Right forelimb (tissue), 1 donor: ENCODE results near the gene PPP2R2B.

ENCODE experiments used
- DNase-seq: peaks from one replicate; pipeline ENCODE4 v3.0.0-alpha.2; 2018

The PPP2R2B gene

GRCh38 chr5:146778795-146779194, 99.8 kb downstream of the PPP2R2B start:
- no peak for DNase-seq

DNA sequence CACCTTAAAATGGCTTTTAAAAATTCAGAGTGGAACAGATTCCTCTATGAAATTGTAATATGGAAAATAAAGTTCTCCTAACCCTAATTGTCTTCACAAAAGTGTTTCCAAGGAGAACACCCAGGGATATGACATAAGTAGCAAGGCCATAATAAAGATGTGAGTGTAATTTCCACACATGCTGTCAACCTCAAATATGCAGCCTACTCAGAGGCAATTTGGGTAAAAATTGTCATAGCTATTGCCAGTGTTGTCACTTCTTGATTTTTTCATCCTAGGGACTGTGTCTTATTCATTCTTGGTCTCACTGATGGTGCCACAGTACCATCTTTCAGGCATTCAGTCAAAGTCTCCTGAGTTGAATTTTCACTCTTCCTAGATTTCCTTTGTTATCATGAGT, 100.3 kb downstream of the PPP2R2B start:
- DNase-seq, result no peak

GRCh38 chr5:146772881-146773466, 105.6 kb downstream of the PPP2R2B start:
- no peak for DNase-seq

DNA sequence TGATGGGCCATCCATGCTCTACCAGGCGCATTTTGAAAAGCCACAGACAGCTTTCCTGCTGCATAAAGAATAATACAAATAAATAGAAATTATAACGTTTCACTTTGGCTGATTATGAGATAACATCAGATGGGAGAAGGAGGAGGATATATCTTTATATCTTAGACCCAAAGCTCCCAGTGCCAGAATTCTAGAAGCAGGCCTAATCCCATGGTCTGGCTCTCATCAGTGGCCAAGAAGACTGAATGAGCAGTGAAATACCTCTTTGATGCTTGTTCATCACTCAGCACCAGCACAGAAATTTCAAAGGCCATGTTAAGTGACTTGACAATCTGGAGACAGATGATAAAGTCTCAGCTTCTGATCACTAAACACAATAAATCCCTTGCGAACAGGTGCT, 107.6 kb downstream of the PPP2R2B start:
- DNase-seq, result no peak

GRCh38 chr5:146770546-146770945, 108.0 kb downstream of the PPP2R2B start:
- no peak for DNase-seq

DNA sequence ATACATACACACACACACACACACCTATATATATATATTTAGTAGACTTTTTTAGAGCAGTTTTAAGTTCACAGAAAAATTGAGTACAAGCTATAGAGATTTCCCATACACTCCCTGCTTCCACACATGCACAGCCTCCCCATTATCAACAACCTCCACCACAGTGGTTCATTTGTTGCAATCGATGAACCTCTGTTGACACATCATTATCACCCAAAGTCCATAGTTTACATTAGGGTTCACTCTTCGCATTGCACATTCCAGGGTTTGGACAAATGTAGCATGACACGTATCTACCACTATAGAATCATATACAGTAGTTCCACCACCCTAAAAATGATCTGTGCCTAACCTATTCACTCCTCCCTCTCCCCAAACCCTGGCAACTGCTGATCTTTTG, 111.0 kb downstream of the PPP2R2B start:
- DNase-seq, result no peak

GRCh38 chr5:146766013-146766412, 112.5 kb downstream of the PPP2R2B start:
- DNase-seq, result no peak

DNA sequence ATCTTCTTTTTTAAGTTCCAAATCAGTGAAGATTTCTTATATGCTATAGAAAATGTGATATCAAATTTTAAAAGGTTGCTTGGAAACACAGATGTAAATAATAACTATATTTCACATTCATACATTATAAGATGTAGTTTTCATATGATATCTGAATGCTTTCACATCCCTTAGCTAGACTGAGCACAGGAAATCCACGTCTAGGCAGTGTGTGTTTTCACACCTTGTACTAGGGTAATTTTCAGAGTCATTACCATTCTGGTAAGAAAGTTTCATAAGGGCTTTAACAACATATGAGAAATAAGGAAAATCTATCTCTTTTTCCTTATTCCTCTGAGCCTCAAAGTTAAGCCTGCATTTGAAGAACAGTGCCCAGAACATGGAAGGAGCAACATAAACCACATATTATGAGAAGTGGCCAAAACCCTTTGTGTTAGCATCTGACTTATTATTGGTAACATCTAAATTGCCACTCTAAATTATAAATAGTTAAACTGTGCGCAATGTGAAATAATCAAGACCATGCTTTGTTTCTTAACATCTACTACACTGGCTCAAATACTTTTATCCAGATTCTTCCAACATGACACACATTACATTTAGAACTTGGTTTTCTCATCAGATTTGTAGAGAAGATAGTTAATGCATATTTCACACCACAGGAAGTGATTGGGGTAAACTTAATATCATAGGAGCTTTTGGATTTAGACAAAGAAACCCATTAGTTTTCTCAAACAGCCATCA, 113.3 kb downstream of the PPP2R2B start:
- DNase-seq, result no peak

DNA sequence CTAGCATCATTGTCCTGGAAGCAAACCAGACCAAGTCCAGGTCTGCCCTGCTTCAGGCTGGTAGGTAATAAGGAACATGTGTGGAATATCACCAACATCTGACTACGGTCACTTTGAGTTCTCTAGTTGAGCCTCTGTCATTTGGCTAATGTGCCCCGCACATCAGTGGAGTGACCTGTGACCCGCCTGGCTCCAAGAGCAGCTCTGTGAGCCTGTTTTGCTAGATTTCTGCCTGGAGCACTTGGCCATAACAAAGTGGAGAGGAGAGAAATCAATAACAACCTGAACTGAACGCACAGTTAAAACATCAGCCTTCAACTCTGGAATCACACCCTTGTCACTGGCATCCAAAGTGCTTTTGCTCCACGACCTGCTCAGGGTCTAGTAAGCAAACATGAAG, 115.7 kb downstream of the PPP2R2B start:
- DNase-seq, result no peak

DNA sequence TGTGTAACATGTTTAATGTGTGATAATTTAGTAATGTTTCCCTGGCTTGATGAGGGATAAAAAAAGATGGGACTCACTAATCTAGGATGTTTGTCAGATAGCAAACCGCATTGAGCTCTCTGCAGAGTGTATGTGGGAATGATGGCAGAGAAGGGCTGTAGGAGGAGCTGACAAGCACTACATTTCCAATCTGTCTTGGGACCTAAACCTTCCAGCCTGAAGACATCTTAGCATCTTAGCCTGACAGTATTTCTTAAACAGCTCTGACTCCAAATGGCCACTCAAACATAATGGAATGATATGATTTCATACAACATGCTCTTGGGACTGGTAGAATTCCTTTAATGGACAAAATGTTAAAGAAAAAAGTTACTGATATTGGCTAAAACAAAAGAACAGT, 116.7 kb downstream of the PPP2R2B start:
- no peak for DNase-seq

DNA sequence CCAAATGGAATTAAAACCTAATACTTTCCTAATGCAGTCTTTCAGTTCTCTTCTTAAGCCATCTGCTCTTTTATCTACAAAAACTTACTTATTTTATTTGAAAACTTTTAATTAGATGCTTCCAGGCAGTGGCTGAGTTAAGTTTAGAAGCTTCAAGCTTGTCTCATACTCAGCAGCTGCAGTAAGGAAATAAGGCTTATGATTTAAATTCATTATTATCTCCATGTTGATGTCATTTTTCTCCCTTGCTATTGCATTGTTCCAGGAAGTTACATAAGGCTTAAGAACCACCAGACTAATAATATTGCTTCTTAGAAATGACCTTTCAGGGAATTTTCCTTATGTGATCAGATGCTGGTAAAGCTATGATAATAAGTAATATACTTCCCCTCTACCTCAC, 119.6 kb downstream of the PPP2R2B start:
- no peak for DNase-seq

DNA sequence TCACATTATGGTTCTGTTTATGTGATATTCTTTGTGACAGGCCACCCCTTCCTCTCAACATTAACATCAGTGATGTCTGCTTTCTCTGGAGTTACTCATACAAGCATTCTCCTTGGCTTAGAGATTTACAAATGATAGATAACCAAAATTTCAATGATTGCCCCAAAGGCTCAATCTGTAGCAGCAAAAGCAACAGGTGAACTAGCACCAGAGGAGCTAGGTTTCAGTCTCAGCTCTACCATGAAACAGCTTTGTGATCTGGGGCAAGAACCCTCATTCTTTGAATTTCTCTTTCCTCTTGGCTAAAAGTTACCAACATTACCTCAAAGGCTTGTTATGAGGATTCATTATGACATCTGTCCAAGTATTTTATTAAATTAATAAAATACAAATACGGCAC, 120.5 kb downstream of the PPP2R2B start:
- no peak for DNase-seq

DNA sequence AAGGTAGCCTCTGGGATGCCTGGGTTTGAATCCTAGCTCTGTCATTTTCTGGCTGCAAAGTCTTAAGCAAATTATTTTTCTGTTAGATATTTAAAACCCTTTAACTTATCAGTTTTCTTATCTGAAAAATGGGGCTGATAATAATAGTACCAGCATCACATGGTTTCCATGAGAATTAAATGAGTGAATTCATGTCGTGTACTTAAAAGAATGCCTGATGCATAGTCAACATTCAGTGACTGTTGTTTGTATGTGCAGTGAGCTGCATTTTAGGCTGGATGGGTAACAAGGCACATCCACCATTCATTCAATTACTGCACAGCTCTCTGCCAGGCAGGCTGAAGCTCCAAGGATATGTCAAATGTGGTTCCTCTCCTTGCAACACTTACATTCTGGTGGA, 122.0 kb downstream of the PPP2R2B start:
- DNase-seq, result no peak

DNA sequence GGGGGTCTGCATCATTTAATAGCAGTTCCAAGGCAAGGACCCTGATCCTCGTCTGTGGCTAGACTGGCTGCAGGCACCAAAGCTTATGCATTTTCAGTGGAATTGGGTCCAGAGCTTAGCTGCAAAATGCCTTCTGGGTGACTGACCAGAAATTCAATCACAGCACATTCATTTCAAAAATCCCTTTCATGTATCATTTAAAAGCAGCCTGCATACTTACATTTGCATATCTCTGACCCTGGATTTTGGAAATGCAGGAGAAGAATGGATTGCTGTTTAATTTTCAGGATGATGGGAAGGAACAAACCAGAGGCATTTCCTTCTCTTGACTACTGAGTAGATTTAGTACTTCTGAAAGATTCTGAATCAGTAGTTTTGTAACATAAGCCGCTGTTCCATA, 122.8 kb downstream of the PPP2R2B start:
- no peak for DNase-seq

DNA sequence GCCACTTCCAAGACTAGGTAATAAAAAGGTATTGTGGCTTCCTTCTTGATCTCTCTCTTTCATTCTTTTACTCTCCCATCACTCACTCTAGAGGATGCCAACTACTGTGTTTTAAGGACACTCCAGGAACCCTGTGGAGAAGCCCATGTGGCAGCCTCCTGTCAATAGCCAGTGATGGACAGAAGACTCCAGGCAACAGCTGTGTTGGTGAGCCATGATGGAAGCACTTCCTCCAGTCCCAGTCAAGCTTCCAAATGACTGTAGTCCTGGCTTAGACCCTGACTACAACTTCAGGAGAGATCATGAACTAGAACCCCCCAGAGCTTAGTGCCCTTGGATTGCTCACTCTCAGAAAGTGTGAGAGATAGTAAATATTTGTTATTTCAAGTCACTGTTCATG, 123.9 kb downstream of the PPP2R2B start:
- DNase-seq, result no peak

DNA sequence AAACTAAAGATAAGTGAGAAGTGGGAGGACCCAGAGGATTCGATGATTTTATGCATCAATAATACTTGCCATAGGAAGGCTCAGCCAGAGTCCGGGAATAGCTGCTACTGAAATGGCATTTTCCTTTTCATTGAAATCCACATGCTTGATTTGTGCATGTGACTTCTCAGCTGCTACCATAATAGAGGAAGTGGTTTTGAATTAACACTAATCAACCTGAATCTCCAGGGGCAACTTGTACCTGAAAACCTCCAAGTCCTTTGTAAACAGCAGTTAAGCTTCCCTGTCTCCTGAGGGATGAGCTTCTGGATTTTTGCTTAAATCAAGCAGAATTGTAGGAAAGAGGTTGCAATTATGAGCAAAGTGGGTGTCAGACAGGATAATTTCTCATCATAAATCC, 124.9 kb downstream of the PPP2R2B start:
- DNase-seq, result no peak

DNA sequence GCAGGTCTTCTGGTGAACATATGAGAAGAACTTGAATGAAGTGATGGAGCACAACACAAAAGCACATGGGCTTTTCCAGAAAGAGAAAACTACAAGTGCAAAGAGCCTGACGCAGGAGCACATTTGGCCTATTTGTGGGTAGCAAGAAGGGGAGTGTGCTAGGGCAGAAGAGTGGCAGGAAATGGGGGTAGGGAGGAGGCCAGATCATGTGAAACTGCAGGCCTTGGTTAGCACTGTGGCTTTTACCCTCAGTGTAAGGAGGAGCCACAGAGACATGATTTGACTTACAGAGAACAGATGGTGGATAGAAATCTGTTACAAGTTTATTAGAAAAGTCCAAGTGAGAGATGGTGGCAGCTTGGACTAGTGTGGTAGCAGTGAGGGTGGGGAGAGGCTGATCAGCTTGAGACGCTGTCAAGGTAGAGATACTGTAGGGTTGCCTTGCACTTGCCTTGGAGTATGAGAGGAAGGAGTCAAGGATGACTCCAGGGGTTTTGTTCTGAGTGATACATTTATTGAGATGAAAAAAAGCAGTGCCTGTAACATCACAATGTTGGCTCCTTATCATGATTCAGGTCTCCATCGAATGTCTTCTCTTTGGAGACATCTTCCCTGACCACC, 126.7 kb downstream of the PPP2R2B start:
- no peak for DNase-seq

DNA sequence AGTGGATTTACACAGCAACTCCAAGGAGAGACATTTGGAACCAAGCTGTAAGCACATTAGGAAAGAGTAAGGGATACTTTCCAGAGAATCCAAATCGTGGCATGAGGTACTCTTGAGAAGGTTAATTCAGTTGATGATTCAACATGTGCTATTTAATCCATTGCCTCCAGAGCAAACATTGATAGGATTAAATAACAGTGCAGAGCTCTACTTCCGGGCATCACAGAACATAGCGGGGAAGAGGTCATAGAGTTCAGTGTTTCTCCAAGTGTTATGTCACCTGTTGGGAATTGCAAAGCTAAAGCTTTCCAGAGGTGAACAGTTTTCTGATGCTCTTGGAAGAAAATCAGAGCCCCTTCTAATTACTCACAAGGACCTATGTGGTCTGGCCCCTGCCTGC, 127.5 kb downstream of the PPP2R2B start:
- no peak for DNase-seq

DNA sequence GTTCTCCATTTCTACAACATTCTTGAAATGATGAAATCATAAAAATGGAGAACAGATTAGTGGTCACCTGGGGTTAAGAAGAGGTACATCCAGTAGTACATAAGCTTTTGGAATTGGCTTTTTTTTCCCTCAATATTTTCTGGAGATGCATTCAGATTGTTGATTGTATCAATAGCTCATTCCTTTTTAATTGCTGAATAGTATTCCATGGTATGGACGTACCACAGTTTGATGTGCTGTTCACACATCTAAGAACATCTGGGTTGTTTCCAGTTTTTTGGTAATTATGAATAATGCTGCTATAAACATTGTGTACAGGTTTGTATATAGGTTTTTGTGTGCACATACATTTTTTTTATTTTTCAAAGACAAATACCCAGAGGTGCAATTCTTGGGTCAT, 130.0 kb downstream of the PPP2R2B start:
- no peak for DNase-seq

DNA sequence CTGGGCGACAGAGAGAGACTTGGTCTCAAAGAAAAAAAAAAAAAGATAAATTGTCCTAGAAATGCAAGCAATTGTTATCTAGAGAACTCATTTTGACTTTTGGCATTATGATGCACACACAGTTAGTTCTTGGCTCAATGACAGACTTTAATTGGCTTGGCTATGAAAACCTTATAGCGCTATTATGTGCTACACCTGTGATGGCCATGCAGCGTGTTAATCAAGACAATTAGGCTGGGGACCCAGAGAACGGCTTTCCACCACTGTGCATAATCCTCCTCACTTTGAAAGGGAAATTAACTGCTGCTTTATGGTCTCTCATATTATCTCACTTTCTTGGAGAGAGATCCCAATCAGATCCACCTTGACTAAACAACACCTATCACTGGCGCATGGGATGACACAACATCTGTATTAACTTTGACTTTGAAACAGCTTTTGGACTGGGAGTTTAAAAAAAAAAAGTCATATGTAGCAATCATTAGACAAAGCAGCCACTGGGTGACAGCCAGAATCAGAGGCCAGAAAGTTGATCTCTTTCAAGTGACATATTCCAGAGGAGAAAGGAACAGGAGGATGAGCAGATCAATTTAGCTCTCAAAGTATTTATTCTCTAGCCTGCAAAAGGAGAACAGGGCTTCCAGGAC, 132.5 kb downstream of the PPP2R2B start:
- no peak for DNase-seq

DNA sequence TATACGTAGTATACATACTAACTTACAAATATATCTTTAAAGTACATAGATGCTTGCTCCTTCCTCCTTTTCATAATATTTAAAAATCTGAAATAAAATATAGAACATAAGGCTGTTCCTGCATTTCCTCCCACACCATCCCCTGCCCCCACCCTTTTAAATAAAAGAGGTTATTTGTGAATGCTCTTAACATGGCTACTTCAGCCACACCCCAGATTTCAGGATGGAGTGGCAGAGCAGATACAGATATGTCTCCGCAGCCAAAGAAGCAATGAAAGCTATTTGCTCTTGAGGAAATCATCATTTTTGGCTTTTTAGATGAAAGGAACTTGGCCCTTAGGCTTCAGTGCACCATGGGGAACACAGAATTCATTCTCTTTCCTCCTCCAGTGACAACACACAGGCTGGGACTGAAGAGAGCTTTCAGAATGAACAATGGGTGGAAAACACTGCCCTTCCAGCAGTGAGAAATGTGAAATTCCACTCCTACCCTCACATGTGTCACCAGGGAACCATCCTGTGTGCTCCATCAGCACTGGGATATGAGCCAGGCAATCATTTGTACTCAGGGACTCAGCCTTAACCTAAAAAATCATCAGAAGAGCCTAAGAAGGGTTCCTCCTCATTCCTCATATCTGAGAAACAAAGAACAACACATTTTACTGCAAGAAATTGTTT, 134.3 kb downstream of the PPP2R2B start:
- no peak for DNase-seq

GRCh38 chr5:146734936-146735577, 143.5 kb downstream of the PPP2R2B start:
- DNase-seq, result no peak

- DNase-seq, result no peak
Observed at GRCh38 chr5:146732962-146733361, 145.6 kb downstream of the PPP2R2B start.
